GM12801 (cell line): Measurements from ENCODE around the gene RBSN.

Source experiments
- CTCF ChIP-seq: IDR thresholded peaks from one replicate; pipeline ENCODE4 v1.5.1; 2011; ENCODE audit warnings: control low read depth; ENCODE audit not compliant: insufficient read length; ENCODE audit errors: extremely low read depth

RBSN gene

GRCh38 chr3:15074500-15074899 lies 24.4 kb downstream of the RBSN start:
- TF ChIP-seq CTCF: no peak

- no peak for TF ChIP-seq CTCF
Observed at GRCh38 chr3:15071699-15072098, 27.2 kb downstream of the RBSN start.

- TF ChIP-seq CTCF: no peak
Observed at GRCh38 chr3:15069441-15069840, 29.5 kb downstream of the RBSN start.

- no peak for TF ChIP-seq CTCF
Observed at GRCh38 chr3:15066467-15066866, 32.5 kb downstream of the RBSN start.

GRCh38 chr3:15065550-15066007 lies 33.4 kb downstream of the RBSN start:
- TF ChIP-seq CTCF: no peak

- TF ChIP-seq CTCF: no peak
Observed at GRCh38 chr3:15064835-15065549, 34.0 kb downstream of the RBSN start, which contains the start of gene MRPS25. Gene MRPS25 (minus strand): TSS chr3:15065315. CDS start chr3:15065194, 121 bp downstream.

GRCh38 chr3:15064299-15064834 lies 34.6 kb downstream of the RBSN start:
- TF ChIP-seq CTCF: no peak
